Endometrial microvascular endothelial cells (primary cell): Measurements from ENCODE around the gene DDHD1. TPM values are rescaled to one million over a fixed set of nuclear protein-coding genes. Genes with fewer than 3 reads are reported as not detected.
"Not testable (repeated sequence)": the region's sequence is repeated elsewhere in the genome, so short reads cannot be mapped to it uniquely, and the experiment has no call there.

ENCODE experiments used
- in situ Hi-C: cut with HindIII; loops from 2 replicates; pipeline ENCODE4 v1.10.0; 2017; ENCODE audit warnings: low sequenced_read_pairs, low pct_unique_long_range_greater_than_20kb; ENCODE audit errors: inconsistent ontology term
- total RNA-seq: library from RNA; depleted of rRNA; stranded (reverse); fragments of >200 nt; gene quantifications from one replicate; pipeline ENCODE4 v1.2.3, GENCODE V29; 2015; ENCODE audit errors: inconsistent ontology term

Gene DDHD1
- total RNA-seq, 1 donor from 2014 or later = 11.2 TPM

DNA sequence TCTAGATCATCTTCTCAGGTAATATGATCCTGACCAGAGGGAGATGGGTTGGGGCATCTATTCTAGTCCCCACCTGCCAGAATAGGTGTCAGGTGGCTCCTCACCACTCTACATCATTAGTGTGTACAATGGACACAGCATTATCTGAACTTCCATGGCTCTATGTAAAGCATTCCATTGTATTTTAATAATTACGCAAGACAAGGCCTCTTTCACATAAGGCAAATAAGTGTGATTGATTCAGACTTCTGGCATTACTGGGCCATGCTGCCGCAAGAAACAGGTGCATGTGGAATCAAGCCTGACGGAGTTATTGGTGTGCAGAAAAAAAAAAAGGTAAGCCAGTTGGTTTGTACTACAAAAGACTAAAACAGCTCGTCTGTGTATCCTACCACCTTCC, 3.1 kb upstream of the DDHD1 start:
- in situ Hi-C loops = no loop called here

- in situ Hi-C loops = no loop called here
Measured at GRCh38 chr14:53153702-53154112, 584 bp upstream of the DDHD1 start.

DNA sequence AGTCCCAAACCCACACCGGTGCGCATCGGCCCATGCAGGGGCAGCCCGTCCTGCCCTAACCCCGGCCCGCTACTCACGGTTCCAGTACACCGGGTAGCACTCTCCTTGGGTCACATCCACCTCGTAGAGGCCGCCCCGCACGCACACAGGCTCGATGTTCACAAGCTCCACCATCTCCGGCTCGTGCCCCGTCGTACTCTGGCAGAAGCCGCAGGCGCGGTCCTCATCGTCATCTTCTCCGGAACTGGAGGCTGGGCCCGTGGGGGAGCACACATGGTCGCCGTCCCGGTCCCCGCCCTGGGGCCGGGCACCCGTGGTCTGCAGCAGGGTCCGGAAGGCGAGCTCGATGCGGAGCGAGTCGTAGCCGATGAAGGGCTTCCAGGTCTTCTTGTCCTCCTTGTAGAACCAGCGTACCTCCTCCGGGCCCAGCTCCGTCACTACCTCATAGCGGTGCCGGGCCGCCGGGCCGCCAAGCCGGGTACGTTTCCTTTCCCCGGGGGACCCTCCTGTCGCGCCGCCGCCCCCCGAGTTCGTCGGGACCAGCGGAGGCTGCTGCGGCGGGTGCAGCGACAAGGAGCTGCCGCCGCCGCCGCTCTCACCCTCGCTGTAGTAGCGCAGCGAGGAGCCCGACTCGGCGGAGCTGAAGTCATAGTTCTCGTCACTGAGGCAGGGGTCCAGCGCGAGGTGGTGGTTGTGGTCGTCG, 788 bp downstream of the DDHD1 start:
- in situ Hi-C loops = no loop called here

DNA sequence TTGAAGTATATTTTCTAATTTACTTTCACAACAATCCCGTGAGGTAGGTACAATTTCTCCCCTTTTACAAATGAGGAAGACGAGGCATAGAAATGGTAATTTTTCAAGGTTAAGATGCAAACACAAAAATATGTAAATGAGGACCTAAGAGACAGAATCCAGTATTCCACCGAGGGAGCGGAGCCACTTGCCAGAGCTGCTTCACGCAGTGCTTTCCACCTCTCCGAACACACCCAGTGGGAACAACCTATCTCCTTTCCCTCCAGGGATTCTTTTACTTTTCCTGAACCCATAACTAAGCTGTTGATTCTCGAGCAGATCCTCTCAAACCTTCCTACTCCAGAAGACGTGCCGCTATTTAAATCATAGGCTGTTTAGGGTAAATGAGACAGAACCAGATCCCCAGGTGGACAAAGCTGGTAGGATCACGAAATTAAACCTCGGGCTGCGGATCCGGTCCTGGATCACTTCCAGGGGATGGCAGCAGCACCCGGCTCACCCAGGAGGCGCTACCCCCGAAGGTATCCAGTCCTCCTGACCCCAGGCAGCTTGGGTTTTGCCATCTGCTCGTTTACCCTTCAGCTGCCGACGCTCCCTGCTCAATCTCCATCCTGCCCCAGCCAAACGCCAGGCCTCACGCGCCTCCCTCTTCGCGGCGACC, 1.5 kb downstream of the DDHD1 start:
- in situ Hi-C loops = no loop called here

DNA sequence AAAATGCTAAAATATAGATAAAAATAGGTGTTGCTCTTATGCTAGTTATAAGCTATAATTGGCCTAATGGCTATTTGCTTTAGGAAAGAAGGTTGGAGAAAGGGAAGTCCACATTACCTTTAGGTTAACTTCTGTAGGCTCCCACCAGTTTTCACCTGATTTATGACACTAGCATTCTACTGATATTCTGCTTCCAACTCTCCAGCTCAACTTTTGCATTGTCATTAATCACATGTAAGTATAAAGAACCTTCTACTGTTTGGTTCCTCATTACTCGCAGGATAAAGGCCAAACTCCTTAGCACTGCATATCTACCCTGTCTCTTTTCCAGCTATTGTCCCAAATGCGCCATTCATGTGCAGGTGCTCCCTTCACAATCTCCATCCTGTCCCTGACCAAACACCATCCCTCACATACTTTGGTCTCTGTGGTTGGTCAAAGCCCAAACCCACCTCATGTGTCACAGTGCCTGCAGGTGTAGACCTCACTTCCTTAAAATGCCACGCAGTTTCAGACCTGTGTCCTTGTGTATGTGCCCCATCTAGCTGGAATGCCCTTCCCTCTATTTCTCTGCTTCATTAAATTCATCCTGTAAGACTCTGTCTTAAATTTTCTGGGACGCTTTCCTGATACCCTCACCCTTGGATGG, 3.3 kb downstream of the DDHD1 start:
- in situ Hi-C loops = no loop called here

- in situ Hi-C loops = no loop called here
Measured at GRCh38 chr14:53148671-53149070, 4.5 kb downstream of the DDHD1 start.

GRCh38 chr14:53147893-53148292, 5.2 kb downstream of the DDHD1 start:
- in situ Hi-C loops = no loop called here

GRCh38 chr14:53147208-53147607, 5.9 kb downstream of the DDHD1 start:
- in situ Hi-C loops = no loop called here

- in situ Hi-C loops = no loop called here
Measured at GRCh38 chr14:53146739-53147138, 6.4 kb downstream of the DDHD1 start.

- in situ Hi-C loops = no loop called here
Measured at GRCh38 chr14:53144244-53144643, 8.9 kb downstream of the DDHD1 start.

DNA sequence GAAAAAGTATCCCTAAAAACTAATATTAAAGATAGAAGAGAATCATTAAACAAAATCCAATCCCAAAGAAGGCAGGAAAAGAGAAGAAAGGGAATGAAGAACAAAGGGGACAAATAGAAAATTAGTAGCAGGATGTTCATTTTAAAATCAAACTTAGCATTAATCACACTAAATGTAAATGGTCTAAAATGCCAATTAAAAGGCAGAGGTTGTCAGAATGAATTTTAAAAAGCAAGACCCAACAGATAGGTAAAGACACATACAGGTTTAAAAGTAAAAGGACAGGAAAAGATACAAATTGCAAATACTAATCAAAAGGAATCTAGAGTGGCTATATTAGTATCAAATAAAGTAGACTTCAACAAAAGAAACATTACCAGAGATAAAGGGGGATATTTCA, 12.5 kb downstream of the DDHD1 start:
- in situ Hi-C loops = no loop called here

DNA sequence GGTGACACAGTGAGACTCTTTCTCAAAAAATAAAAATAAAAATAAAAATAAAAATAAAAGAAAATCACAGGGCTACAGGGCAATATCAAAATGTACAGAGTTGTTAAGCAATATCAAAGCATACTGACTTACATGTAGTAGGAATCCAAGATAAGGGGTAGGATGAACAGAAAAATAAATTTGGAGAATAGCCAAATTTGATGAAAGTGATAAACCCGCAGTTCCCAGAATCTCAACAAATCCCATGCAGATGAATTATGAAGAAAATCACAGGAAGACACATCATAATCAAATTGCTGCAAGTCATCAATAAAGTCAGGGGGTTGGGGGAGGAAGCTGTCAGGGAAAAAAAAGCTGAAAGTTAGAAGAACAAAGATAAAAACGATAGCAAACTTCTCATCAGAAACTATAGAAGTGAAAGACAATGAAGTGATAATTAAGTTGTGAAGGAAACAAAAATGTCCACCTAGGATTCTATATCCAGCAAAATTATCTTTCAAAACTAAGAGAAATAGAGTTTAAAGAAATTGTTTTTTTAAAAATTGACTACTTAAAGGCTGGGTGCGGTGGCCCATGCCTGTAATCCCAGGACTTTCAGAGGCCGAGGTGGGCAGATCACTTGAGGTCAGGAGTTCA, 15.4 kb downstream of the DDHD1 start:
- in situ Hi-C loops = no loop called here

DNA sequence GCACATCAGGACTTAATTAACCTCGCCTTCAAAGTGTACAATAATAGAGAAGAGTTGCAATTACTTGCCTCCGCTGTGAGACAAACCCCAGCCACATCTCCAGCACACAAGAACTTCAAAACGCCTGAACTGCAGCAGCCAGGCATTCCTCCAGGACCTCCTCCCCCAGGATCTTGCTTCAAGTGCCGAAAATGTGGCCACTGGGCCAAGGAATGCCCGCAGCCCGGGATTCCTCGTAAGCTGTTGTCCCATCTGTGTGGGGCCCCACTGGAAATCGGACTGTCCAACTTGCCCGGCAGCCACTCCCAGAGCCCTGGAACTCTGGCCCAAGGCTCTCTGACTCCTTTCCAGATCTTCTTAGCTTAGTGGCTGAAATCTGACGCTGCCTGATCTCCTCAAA, 22.6 kb downstream of the DDHD1 start:
- in situ Hi-C loops = not testable (repeated sequence)

GRCh38 chr14:53128303-53129028, 24.7 kb downstream of the DDHD1 start:
- in situ Hi-C loops = no loop called here

DNA sequence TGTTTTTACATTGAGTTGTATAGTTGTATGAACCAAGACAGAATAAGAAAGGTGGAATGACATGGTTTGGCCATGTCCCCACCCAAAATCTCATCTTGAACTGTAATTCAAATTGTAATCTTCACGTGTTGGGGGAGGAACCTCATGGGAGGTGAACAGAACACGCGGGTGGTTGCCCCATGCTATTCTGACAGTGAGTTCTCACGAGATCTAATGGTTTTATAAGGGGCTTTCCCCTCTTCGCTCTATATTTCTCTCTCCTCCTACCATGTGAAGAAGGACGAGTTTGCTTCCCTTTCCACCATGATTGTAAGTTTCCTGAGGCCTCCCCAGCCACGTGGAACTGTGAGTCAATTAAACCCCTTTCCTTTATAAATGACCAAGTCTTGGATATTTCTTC, 25.3 kb downstream of the DDHD1 start:
- in situ Hi-C loops = no loop called here

DNA sequence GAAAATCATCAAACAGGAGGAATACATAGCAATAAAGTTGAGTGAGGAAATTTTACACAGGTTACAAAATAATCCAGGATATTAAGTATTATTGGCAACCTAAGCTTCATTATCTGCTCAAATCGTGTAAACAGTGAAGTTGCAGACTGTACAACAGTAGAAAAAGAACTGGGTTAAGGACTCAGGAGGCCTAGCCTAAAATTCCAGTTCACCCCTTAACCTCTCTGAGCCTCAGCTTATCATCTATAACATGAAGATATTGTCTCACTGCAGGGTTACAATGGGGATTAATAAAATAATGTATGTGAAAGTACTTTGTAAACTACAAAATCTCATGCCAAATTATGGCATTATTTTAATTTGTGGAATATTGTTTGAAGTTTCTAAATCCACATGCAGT, 26.0 kb downstream of the DDHD1 start:
- in situ Hi-C loops = no loop called here

DNA sequence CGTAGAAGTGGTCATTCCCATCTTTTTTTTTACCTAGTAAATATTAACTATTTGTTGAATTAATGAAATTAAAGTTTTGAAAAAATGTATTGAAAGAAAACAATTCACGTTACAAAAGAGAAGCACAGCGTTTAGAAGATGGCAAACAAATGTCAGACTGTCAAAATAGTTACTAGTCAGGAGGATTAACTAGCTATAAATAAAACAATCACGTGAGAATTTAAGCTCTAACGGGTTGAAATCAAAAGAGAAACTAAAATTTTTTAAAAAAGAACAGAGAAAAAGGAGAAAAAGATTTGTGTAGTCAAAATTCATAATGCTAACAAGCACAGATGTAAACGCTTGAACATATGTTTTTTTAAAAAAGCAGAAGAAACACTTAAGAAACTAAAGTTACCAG, 26.4 kb downstream of the DDHD1 start:
- in situ Hi-C loops = no loop called here

DNA sequence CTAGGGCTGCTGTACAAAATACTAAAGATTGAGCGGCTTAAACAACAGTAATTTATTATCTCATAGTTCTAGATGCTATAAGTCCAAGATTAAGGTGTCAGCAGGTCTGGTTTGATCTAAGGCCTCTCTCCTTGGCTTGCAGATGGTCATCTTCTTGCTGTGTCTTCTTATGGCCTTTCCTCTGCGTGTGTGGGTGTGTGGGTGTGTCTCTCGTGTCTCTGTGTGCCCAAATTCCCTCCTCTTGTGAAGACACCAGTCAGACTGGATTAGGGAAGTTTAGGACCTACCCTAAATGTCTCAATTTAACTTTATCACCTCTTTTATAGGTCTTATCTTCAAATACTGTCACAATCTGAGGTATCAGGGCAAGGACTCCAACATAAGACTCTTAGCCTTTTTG, 28.3 kb downstream of the DDHD1 start:
- in situ Hi-C loops = no loop called here

GRCh38 chr14:53121419-53121818, 31.7 kb downstream of the DDHD1 start:
- in situ Hi-C loops = not testable (repeated sequence)
